ENCODE results near the gene HDAC10. TPM values are rescaled to one million over a fixed set of nuclear protein-coding genes. Genes with fewer than 3 reads are reported as not detected.

HDAC10 gene
- total RNA-seq, 1 experiment from 2014 or later, result 45.0 TPM

DNA sequence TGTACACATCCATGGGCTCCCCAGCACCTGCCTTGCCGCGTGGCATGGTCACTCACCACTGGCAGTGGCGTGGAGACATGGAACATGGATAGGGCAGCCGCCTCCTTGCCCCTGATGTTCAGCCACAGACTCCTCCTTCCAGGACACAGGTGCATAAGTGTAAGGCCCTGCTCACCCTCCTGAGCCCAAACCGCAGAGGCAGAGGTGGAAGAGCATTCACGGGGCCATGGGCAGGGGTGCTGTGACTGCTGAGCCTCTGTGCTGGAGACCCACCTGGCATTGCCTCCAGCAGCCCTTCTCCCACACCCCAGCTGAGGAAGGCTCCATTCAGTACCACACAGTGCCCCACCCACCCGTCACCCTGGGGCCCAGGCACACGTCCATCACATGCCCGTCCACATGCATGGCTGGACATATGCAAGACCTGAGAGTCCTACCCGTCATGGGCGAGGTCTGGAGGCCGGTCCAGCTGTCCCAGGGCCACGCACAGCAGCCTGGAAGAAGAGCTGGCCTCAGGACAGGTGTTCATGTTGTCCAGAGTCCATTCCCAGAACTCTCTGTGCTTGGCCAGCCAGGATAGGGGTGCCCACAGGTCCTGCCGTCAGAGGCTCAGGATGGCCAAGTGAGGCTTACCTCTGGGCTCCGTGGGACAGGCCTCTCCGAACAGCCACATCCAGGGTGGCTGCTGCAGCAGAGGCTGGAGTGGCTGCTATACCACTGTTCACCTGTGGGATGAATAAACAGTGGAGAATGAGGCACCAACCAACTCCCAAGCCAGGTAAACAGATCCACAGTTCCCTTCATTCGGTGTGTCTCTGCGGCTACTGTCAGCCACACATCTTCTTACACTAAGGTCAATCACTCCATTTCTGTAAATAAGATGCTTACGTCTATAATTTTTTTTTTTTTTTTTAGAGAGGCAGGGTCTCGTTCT is 4.6 kb downstream of the HDAC10 start:
- Histone ChIP-seq H2BK12ac (ENCODE audit: insufficient read length, low read depth, low read length) (no peak overlapping the region), H3K9me3 (ENCODE audit: control insufficient read depth, low read depth, low read length) (no peaks in the 10 kb centered on the region), H2AK5ac (ENCODE audit: insufficient read length, low read length) (no peak overlapping the region), H4K20me1 (ENCODE audit: control insufficient read depth, insufficient read depth, insufficient read length) (no peaks in the 10 kb centered on the region), H2BK5ac (ENCODE audit: insufficient read length, low read length) (no peak overlapping the region), H3K4me2 (ENCODE audit: insufficient read depth, insufficient read length, low read length) (no peak overlapping the region), H4K91ac (ENCODE audit: insufficient read length, low read depth, low read length) (no peak overlapping the region), H3K23me2 (ENCODE audit: insufficient read length, low read depth, low read length, poor library complexity, severe bottlenecking) (peaks cover 31% of the 10 kb centered on the region), H3K23ac (ENCODE audit: insufficient read length, low read depth, low read length) (no peak overlapping the region), H3K18ac (ENCODE audit: insufficient read length, low read depth, low read length) (no peak overlapping the region), H3T11ph (ENCODE audit: low read length) (no peak overlapping the region), H2BK15ac (ENCODE audit: low read depth, low read length) (0 out of 2 replicates have a peak overlapping the region, but pooled peaks have one; percentile 7), H4K5ac (ENCODE audit: insufficient read length, low read depth, low read length) (no peak overlapping the region), H3K4me1 (ENCODE audit: insufficient read depth, low read length) (no peaks in the 10 kb centered on the region), H3K56ac (ENCODE audit: insufficient read length, low read depth, low read length) (no peak overlapping the region), H2AFZ (ENCODE audit: low read length) (no peak overlapping the region), H3K27ac (ENCODE audit: insufficient read length, low read depth, low read length) (no peak overlapping the region), H3K79me1 (ENCODE audit: insufficient read depth, low read depth, low read length, poor library complexity, severe bottlenecking) (no peaks in the 10 kb centered on the region), H3K4ac (ENCODE audit: low read depth, low read length) (no peak overlapping the region), H2BK120ac (ENCODE audit: low read depth, low read length, poor library complexity, severe bottlenecking) (no peak overlapping the region), H2BK20ac (ENCODE audit: low read depth, low read length, poor library complexity, severe bottlenecking) (no peak overlapping the region), H3K9ac (ENCODE audit: extremely low read depth, insufficient read length, low read length) (no peak overlapping the region), H4K8ac (replicated peaks; ENCODE audit: insufficient read length, low read depth, low read length) (no peak overlapping the region), H3K14ac (ENCODE audit: insufficient read depth, low read length) (no peak overlapping the region), H3K79me2 (ENCODE audit: insufficient read depth, low read length) (peaks cover 6% of the 10 kb centered on the region; the same call in 1 of the 2 replicates), H3K27me3 (ENCODE audit: insufficient read depth, low read length) (no peaks in the 10 kb centered on the region)
- no peak for DNase-seq
- WGBS (ENCODE audit: extremely low coverage, insufficient read length, low lambda C conversion rate), result no CpG with 5 or more reads among the region's 20 CpGs
- Mint-ChIP-seq H3K27ac (peak overlapping the region in 1 of 3 experiments; percentile 86; a peak in 1 of 7 replicates), H3K36me3 (ENCODE audit: insufficient read depth in 1 of 3, low read depth in 3 of 3) (peaks cover 0 to 16% (median 5%) of the 10 kb centered on the region in 3 experiments; a peak in 3 of 7 replicates), H3K4me3 (peak overlapping the region; percentile 96 to 98), H3K27me3 (ENCODE audit: low read depth) (no peaks in the 10 kb centered on the region; the same call in 1 of the 2 replicates), H3K9me3 (no peaks in the 10 kb centered on the region), H3K4me1 (peaks cover 22 to 37% of the 10 kb centered on the region in 2 experiments)
- TF ChIP-seq, protein P1, sequence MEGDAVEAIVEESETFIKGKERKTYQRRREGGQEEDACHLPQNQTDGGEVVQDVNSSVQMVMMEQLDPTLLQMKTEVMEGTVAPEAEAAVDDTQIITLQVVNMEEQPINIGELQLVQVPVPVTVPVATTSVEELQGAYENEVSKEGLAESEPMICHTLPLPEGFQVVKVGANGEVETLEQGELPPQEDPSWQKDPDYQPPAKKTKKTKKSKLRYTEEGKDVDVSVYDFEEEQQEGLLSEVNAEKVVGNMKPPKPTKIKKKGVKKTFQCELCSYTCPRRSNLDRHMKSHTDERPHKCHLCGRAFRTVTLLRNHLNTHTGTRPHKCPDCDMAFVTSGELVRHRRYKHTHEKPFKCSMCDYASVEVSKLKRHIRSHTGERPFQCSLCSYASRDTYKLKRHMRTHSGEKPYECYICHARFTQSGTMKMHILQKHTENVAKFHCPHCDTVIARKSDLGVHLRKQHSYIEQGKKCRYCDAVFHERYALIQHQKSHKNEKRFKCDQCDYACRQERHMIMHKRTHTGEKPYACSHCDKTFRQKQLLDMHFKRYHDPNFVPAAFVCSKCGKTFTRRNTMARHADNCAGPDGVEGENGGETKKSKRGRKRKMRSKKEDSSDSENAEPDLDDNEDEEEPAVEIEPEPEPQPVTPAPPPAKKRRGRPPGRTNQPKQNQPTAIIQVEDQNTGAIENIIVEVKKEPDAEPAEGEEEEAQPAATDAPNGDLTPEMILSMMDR (conservative IDR thresholded peaks at IDR 0.05), result no peak; the same call in 2 of the 3 replicates

Data from H9 (cell line).